GM12891 (cell line): ENCODE data around the gene PAX8.

Experiments used
- DNase-seq: peaks from one replicate; pipeline ENCODE4 v3.0.0; 2011; ENCODE audit warnings: low spot score; ENCODE audit not compliant: insufficient read length
- FAIRE-seq: peaks from 2 replicates; lab custom pipeline; 2011; peaks lifted over from hg19 to GRCh38; lab: Jason Lieb, UNC
- PAX5 ChIP-seq: IDR thresholded peaks from 2 replicates; pipeline ENCODE4 v1.6.1; 2011; ENCODE audit warnings: low read length, moderate library complexity, mild to moderate bottlenecking; ENCODE audit not compliant: insufficient read depth, severe bottlenecking
- POLR2A ChIP-seq: IDR thresholded peaks from 2 replicates; pipeline ENCODE4 v1.6.1; 2011; ENCODE audit warnings: low read depth, low read length, control low read depth
- POLR2AphosphoS5 ChIP-seq: IDR thresholded peaks from 2 replicates; pipeline ENCODE4 v1.6.1; 2011; ENCODE audit warnings: low read depth, low read length, control low read depth
- POU2F2 ChIP-seq: IDR thresholded peaks from 2 replicates; pipeline ENCODE4 v1.6.1; 2011; ENCODE audit warnings: low read depth, mild to moderate bottlenecking, control low read depth, low read length, moderate library complexity
- SPI1 ChIP-seq: IDR thresholded peaks from 2 replicates; pipeline ENCODE4 v1.6.1; 2011; ENCODE audit warnings: low read depth, low read length, control low read depth
- TAF1 ChIP-seq: IDR thresholded peaks from 2 replicates; pipeline ENCODE4 v1.6.1; 2011; ENCODE audit warnings: low read depth, low read length, control low read depth

PAX8 gene

DNA sequence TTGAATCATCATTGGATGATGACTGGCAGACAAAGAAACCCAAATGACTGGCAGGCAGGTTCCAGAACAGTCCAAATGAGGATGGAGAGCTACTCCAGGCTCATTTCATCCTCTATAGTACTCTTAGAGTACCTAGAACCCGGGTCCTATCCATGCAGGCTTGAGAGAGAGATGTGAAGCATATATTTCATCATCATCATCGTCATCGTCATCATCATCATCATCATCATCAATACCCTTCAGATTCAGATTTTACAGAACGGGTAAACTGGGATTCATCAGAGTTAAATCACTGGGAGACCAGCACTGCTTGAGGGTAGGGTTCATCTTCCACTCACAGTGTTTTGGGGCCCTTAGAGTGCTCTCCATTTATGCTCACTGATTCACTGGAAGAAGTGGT is 52.3 kb downstream of the PAX8 start:
- TF ChIP-seq POLR2AphosphoS5: no peak
- no peak for TF ChIP-seq PAX5
- no peak for TF ChIP-seq POU2F2
- no peak for TF ChIP-seq TAF1
- no peak for TF ChIP-seq POLR2A
- no peak for TF ChIP-seq SPI1
- DNase-seq: no peak
- FAIRE-seq: no peak

GRCh38 chr2:113225263-113226259 is 53.2 kb downstream of the PAX8 start:
- DNase-seq: no peak
- no peak for FAIRE-seq
- TF ChIP-seq SPI1 (no peak), TAF1 (no peak), POLR2AphosphoS5 (no peak), POLR2A (no peak), POU2F2 (no peak)

DNA sequence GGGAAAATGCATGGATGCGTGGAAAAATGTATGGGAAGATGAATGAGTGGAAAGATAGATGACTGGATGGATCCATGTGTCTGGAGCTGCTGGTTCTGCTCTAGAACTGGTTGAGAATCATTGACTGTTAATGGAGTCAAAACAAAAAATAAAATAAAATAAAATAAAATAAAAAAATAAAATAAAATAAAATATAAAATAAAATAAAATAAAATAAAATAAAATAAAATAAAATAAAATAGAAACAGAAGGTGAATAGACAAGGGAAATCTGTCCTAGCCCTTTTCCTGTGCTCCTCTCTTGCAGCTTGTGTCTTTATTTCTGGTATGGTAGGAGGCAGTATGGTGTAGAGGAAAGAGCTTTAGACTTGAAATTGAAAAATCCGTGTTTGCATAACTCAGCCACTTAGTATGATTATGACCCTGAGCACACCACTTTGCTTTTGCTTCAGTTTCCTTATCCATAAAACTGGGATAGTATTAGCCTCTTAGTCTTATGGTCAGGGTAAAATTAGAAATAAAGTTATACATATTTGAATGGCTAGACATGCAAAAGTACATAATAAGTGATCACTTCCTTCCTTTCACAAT is 54.0 kb downstream of the PAX8 start:
- DNase-seq (no peak), FAIRE-seq (no peak)
- no peak for TF ChIP-seq POLR2AphosphoS5
- no peak for TF ChIP-seq TAF1
- TF ChIP-seq POLR2A: no peak
- no peak for TF ChIP-seq POU2F2
- no peak for TF ChIP-seq SPI1
- no peak for TF ChIP-seq PAX5

DNA sequence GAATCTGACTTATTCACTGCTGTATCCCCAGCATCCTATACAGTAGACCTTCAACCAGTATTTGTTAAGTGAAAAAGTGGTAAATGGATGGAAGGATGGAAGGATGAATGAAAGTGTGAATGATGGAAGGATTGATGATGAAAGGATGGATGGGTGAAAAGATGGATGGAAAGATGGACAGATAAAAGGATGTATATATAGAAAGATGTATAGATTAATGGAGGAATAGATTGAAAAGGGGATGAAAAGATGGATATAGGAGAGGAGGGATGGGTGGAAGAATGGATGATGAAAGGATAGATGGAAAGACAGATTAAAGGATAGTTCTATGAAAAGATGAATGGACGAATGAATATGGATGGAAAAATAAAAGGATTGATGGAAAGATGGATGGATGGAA is 54.9 kb downstream of the PAX8 start:
- DNase-seq (no peak), FAIRE-seq (no peak)
- no peak for TF ChIP-seq TAF1
- TF ChIP-seq POLR2AphosphoS5: no peak
- TF ChIP-seq SPI1: no peak
- TF ChIP-seq PAX5: no peak
- no peak for TF ChIP-seq POU2F2
- TF ChIP-seq POLR2A: no peak

- FAIRE-seq (no peak), DNase-seq (no peak)
- TF ChIP-seq TAF1 (no peak), PAX5 (no peak), POU2F2 (no peak), SPI1 (no peak), POLR2A (no peak), POLR2AphosphoS5 (no peak)
Observed at GRCh38 chr2:113221846-113222245, 56.9 kb downstream of the PAX8 start.

DNA sequence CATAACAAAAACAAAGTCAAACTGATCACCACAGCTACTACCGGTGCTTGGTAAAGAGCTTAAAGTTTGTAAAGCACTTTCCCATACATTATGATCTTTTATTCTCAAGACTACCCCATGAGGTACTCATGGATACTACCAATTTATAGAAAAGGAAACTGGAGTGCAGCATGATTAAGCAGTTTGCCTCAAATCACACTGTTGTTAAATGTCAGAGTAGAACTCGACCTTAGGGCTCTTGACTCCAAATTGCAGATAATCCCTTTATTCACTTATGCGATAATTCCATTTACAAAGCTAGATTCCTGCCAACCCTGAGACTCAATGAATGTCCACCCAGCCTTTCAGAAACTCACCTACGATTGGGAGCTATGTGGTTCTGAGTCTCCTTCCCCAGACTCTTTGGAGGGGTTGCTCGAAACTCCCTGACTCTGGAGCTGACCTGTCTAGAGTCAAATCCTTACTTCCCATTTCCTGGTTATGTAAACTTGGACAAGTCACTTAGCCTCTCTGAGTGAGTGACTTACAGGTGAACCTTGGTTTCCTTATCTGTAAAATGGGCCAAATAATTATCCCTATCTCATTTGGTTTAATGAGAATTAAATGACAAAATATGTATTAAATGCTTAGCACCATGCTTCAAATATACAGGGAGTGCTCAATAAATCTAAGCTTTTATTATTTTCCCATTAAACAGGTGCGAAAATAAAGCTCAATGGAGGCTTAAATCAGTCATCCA is 57.6 kb downstream of the PAX8 start:
- no peak for DNase-seq
- no peak for FAIRE-seq
- TF ChIP-seq POLR2AphosphoS5 (no peak), SPI1 (no peak), POU2F2 (no peak), POLR2A (no peak), PAX5 (no peak), TAF1 (no peak)

- FAIRE-seq (no peak), DNase-seq (no peak)
- TF ChIP-seq POLR2A (no peak), PAX5 (no peak), TAF1 (no peak), POU2F2 (no peak), POLR2AphosphoS5 (no peak), SPI1 (no peak)
Observed at GRCh38 chr2:113219889-113220641, 58.7 kb downstream of the PAX8 start.

GRCh38 chr2:113219525-113219888 is 59.2 kb downstream of the PAX8 start:
- FAIRE-seq (no peak), DNase-seq (no peak)
- TF ChIP-seq PAX5: no peak
- TF ChIP-seq TAF1: no peak
- TF ChIP-seq SPI1: no peak
- no peak for TF ChIP-seq POLR2A
- no peak for TF ChIP-seq POLR2AphosphoS5
- TF ChIP-seq POU2F2: no peak
